ENCODE results near the gene ABHD8. TPM values are rescaled to one million over a fixed set of nuclear protein-coding genes. Genes with fewer than 3 reads are reported as not detected.
A peak's percentile ranks its signal among the peaks of the same experiment; 100 is the strongest.

ABHD8 gene
- total RNA-seq, 1 experiment from 2014 or later: 5.2 TPM

- H3K9ac ChIP-seq (ENCODE audit: low read length): peak overlapping the region; percentile 76
These were observed 20.6 kb downstream of the ABHD8 start for GRCh38 chr19:17282488-17283125.

More at GRCh38 chr19:17282488-17283125, 20.6 kb downstream of the ABHD8 start:
- Histone ChIP-seq H2AFZ (ENCODE audit: low read depth, low read length, poor library complexity, severe bottlenecking) (no peak overlapping the region), H3K9me2 (ENCODE audit: insufficient read depth) (no peaks in the 10 kb centered on the region), H3K27ac (ENCODE audit: low read depth, low read length) (peak overlapping the region; percentile 74), H4K20me1 (ENCODE audit: insufficient read depth) (no peaks in the 10 kb centered on the region), H3K36me3 (ENCODE audit: control insufficient read depth in 1 of 2, insufficient read depth in 2 of 2, low read length in 2 of 2) (peaks cover 0 to 7% of the 10 kb centered on the region in 2 experiments; a peak in 1 of 4 replicates), H3K27me3 (ENCODE audit: insufficient read depth, low read length) (no peaks in the 10 kb centered on the region), H3K79me2 (ENCODE audit: insufficient read depth, low read length) (peaks cover 12% of the 10 kb centered on the region; the same call in 1 of the 2 replicates), H3K4me2 (ENCODE audit: low read length) (peak overlapping the region; percentile 82), H3K9me3 (ENCODE audit: control insufficient read depth in 1 of 2, insufficient read depth in 1 of 2, low read depth in 1 of 2, low read length in 2 of 2) (no peaks in the 10 kb centered on the region), H3K4me1 (ENCODE audit: control insufficient read depth in 1 of 2, insufficient read depth in 2 of 2, low read length in 2 of 2) (peaks cover 0 to 26% of the 10 kb centered on the region in 2 experiments; a peak in 2 of 4 replicates), H3K4me3 (replicated peaks in 1 of 2; ENCODE audit: low read depth in 1 of 2, low read length in 2 of 2) (peak overlapping the region; percentile 44 to 63)
- ChIA-PET RAD21 (ENCODE audit: low non-redundant PET in 1 of 2, low total read pairs in 2 of 2, uncharacterized antibody in 2 of 2, unreplicated experiment in 2 of 2) (no interaction called here), CTCF (interaction anchor here (0.8 to 1.0 kb wide), 4 partner anchors 16 to 214 kb away, joined by 3 to 7 read pairs (median 4); partner anchors contain the start of gene BABAM1), POLR2A (interaction anchor here (0.7 to 2.3 kb wide), 2 partner anchors 16 to 1186 kb away, joined by 3 to 8 read pairs; partner anchors contain the start of gene BABAM1)
- TF ChIP-seq, protein P1, sequence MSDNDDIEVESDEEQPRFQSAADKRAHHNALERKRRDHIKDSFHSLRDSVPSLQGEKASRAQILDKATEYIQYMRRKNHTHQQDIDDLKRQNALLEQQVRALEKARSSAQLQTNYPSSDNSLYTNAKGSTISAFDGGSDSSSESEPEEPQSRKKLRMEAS (IDR thresholded peaks at IDR 0.05): peak; percentile 82
- peak; percentile 83 to 93 (median 91) for TF ChIP-seq CTCF (IDR thresholded peaks at IDR 0.05 in 2 of 3, conservative IDR thresholded peaks at IDR 0.05 in 1 of 3; ENCODE audit: borderline replicate concordance in 1 of 3, insufficient read depth in 1 of 3, low read depth in 2 of 3, low read length in 2 of 3)
- no peak for TF ChIP-seq ZNF274 (IDR thresholded peaks at IDR 0.05; ENCODE audit: low read depth, low read length)
- TF ChIP-seq POLR2AphosphoS5 (IDR thresholded peaks at IDR 0.05; ENCODE audit: low read depth, low read length): no peak
- no peak for TF ChIP-seq EGR1 (IDR thresholded peaks at IDR 0.05; ENCODE audit: low read depth)
- peak; percentile 39 for TF ChIP-seq TCF7L2 (IDR thresholded peaks at IDR 0.05; ENCODE audit: borderline replicate concordance, extremely low read depth, insufficient read depth, insufficient read length)
- peak; percentile 96 for TF ChIP-seq RAD21 (IDR thresholded peaks at IDR 0.05; ENCODE audit: low read depth)
- no peak for TF ChIP-seq SRF (IDR thresholded peaks at IDR 0.05; ENCODE audit: low read depth)
- TF ChIP-seq ZFX (IDR thresholded peaks at IDR 0.05): peak; percentile 30; the same call in 1 of the 2 replicates
- TF ChIP-seq POLR2A (IDR thresholded peaks at IDR 0.05; ENCODE audit: borderline replicate concordance, extremely low read depth, insufficient read depth, insufficient read length): peak; percentile 40
- DNase-seq (ENCODE audit: low read depth, low spot score) (peak; percentile 57), ATAC-seq (peak; percentile 88)
- BruUV-seq (replicated peaks): no TSS peak
- intact Hi-C loops (cut with micrococcal nuclease): loop anchor here (1.0 to 5.0 kb wide), 3 partner anchors 77 to 505 kb away; no protein-coding TSS in a partner anchor

All from HCT116 (cell line).